Mucosa of rectum (tissue), 2 donors: ENCODE results near the gene CD151.

Source experiments
- H3K27ac ChIP-seq, 2 donors: one replicate each; pipeline ENCODE4 v1.7.0; 2013; ENCODE audit warnings: inconsistent platforms in 2 of 2, low read depth in 2 of 2, low read length in 2 of 2
- H3K27me3 ChIP-seq, 2 donors: one replicate each; pipeline ENCODE4 v1.7.0; 2013; ENCODE audit warnings: low read length in 2 of 2; ENCODE audit not compliant: control insufficient read depth in 2 of 2, insufficient read depth in 2 of 2
- H3K36me3 ChIP-seq, 2 donors: one replicate each; pipeline ENCODE4 v1.7.0; 2013; ENCODE audit warnings: low read length in 2 of 2; ENCODE audit not compliant: control insufficient read depth in 2 of 2, insufficient read depth in 2 of 2
- H3K4me1 ChIP-seq, 2 donors: one replicate each; pipeline ENCODE4 v1.7.0; 2013; ENCODE audit warnings: low read length in 2 of 2, mild to moderate bottlenecking in 1 of 2; ENCODE audit not compliant: control insufficient read depth in 2 of 2, insufficient read depth in 2 of 2
- H3K4me3 ChIP-seq, 2 donors: one replicate each; pipeline ENCODE4 v1.7.0; 2013; ENCODE audit warnings: low read length in 2 of 2
- H3K9ac ChIP-seq, 2 donors: one replicate each; pipeline ENCODE4 v1.7.0; 2013; ENCODE audit warnings: low read length in 2 of 2, low read depth in 1 of 2, mild to moderate bottlenecking in 1 of 2
- H3K9me3 ChIP-seq, 2 donors: one replicate each; pipeline ENCODE4 v1.7.0; 2013; ENCODE audit warnings: low read length in 2 of 2; ENCODE audit not compliant: control insufficient read depth in 2 of 2
- donor health status: healthy.
- donor health status: Normal muscosa, but diverticular disease.

Gene CD151

GRCh38 chr11:829176-829846 is 3.4 kb upstream of the CD151 start:
- H3K4me1 ChIP-seq: peaks cover 62 to 81% of the 10 kb centered on the region in 2 donors
- peaks cover 0 to 4% of the 10 kb centered on the region in 2 donors for H3K36me3 ChIP-seq
- H3K9ac ChIP-seq: peak overlapping the region in 1 of 2 donors; percentile 93
- no peaks in the 10 kb centered on the region for H3K9me3 ChIP-seq
- H3K27ac ChIP-seq: peak overlapping the region; percentile 89 to 91
- H3K4me3 ChIP-seq: peak overlapping the region; percentile 41 to 65
- no peaks in the 10 kb centered on the region for H3K27me3 ChIP-seq

GRCh38 chr11:829847-830294 is 2.9 kb upstream of the CD151 start:
- no peaks in the 10 kb centered on the region for H3K27me3 ChIP-seq
- no peak overlapping the region for H3K9ac ChIP-seq
- peak overlapping the region in 1 of 2 donors; percentile 91 for H3K27ac ChIP-seq
- peaks cover 67 to 81% of the 10 kb centered on the region in 2 donors for H3K4me1 ChIP-seq
- H3K9me3 ChIP-seq: no peaks in the 10 kb centered on the region
- H3K36me3 ChIP-seq: peaks cover 0 to 3% of the 10 kb centered on the region in 2 donors
- peak overlapping the region; percentile 41 to 65 for H3K4me3 ChIP-seq

DNA sequence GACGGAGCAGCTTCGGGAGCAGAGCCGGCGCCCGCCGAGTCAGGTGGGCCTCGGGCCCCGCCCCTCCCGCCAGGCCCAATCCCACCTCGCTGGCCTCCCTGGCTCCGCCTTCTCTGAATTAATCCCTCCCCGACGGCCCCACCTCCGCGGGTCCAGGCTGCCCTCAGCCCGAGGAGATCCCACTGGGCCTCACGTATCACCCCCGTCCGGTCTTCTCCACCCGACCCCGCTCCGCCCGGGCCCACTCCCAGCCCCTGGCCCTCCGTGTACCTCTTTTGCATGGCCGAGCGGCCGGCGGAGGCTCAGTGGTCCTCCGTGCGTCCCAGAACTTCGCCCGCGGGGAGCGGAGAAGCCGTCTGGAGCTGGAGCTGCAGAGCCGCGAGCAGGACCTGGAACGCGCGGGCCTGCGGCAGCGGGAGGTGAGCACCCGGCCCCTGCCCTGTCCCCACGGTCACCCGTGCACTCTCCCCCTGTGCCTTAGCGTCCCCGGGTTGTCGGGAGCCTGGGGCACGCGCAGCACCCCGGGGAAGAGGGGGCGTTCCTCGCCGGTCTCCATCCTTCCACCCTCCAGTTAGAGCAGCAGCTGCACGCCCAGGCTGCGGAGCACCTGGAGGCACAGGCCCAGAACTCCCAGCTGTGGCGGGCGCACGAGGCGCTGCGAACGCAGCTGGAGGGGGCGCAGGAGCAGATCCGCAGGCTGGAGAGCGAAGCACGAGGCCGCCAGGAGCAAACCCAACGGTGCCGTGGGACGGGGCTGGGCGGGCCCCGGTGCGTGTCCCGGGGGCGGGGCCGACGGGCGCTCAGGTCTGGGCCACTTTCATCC is 2.2 kb upstream of the CD151 start:
- no peak overlapping the region for H3K27ac ChIP-seq

GRCh38 chr11:831118-831864 is 1.5 kb upstream of the CD151 start:
- Histone ChIP-seq H3K36me3 (peaks cover 2 to 3% of the 10 kb centered on the region in 2 donors), H3K27ac (no peak overlapping the region), H3K27me3 (no peaks in the 10 kb centered on the region), H3K4me1 (peaks cover 67 to 72% of the 10 kb centered on the region in 2 donors), H3K9ac (no peak overlapping the region), H3K4me3 (no peak overlapping the region), H3K9me3 (no peaks in the 10 kb centered on the region)

More for the DNA sequence above, 2.2 kb upstream of the CD151 start:
- Histone ChIP-seq H3K36me3 (no peaks in the 10 kb centered on the region), H3K4me3 (peak overlapping the region; percentile 41 to 65), H3K9ac (peak overlapping the region in 1 of 2 donors; percentile 29), H3K4me1 (peaks cover 67 to 79% of the 10 kb centered on the region in 2 donors), H3K9me3 (no peaks in the 10 kb centered on the region), H3K27me3 (no peaks in the 10 kb centered on the region)

- no peaks in the 10 kb centered on the region for H3K9me3 ChIP-seq
- H3K27ac ChIP-seq: peak overlapping the region; percentile 64 to 93
- H3K27me3 ChIP-seq: no peaks in the 10 kb centered on the region
- peak overlapping the region; percentile 52 to 65 for H3K4me3 ChIP-seq
- H3K4me1 ChIP-seq: peaks cover 67 to 71% of the 10 kb centered on the region in 2 donors
- H3K9ac ChIP-seq: peak overlapping the region; percentile 70 to 82
- peaks cover 6 to 10% of the 10 kb centered on the region in 2 donors for H3K36me3 ChIP-seq
Measured at GRCh38 chr11:831961-832528, 707 bp upstream of the CD151 start.

DNA sequence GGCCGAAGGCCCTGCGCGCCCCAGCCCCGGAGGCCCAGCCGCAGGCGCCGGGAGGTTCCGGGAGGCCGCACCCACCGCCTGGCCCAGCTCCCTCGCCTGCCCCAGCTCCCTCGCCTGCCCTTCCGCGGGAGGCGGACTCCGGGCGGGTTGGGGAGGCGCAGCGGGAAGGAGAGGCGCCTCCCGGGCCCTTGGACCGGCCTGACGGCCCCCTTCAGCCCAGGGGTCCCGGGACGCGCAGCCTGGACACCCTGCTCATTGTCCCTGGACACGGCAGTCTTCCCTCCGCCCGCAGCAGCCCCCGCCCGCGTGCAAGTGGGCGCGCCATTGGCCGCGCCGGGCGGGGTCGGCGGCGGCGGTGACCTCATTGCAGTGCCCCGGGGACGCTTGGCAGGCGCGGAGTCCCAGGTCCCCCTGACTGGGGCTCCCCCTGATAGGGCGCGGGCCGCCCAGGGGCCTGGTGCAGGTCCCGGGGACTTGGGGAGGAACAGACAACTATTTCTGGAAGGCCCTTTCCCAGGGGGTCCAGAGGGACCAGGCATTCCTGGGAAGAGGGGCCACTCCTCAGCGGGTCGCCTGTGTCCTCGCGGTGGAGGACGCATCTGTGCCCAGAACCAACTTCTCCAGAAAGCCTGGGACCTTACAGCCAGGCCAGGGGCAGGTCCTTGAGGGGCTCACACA is 501 bp downstream of the CD151 start:
- Histone ChIP-seq H3K27me3 (no peaks in the 10 kb centered on the region), H3K4me1 (peaks cover 58 to 72% of the 10 kb centered on the region in 2 donors), H3K9ac (peak overlapping the region; percentile 88 to 92), H3K9me3 (no peaks in the 10 kb centered on the region), H3K36me3 (peaks cover 17 to 18% of the 10 kb centered on the region in 2 donors), H3K4me3 (peak overlapping the region; percentile 78 to 83), H3K27ac (peak overlapping the region; percentile 93 to 95)

GRCh38 chr11:833849-834311 is 1.1 kb downstream of the CD151 start:
- Histone ChIP-seq H3K27ac (peak overlapping the region; percentile 93 to 95), H3K4me1 (peaks cover 56 to 72% of the 10 kb centered on the region in 2 donors), H3K4me3 (peak overlapping the region; percentile 78 to 83), H3K9me3 (no peaks in the 10 kb centered on the region), H3K27me3 (no peaks in the 10 kb centered on the region), H3K9ac (peak overlapping the region; percentile 88 to 92), H3K36me3 (peaks cover 21 to 22% of the 10 kb centered on the region in 2 donors)

- Histone ChIP-seq H3K9me3 (no peaks in the 10 kb centered on the region), H3K4me3 (peak overlapping the region; percentile 56 to 78), H3K27me3 (no peaks in the 10 kb centered on the region), H3K4me1 (peaks cover 51 to 69% of the 10 kb centered on the region in 2 donors), H3K27ac (peak overlapping the region; percentile 93 to 95), H3K9ac (peak overlapping the region; percentile 63 to 81), H3K36me3 (peaks cover 26 to 29% of the 10 kb centered on the region in 2 donors)
Measured at GRCh38 chr11:834371-835316, 1.9 kb downstream of the CD151 start.
